GM12864 (cell line): Measurements from ENCODE around the gene SLC12A7.

ENCODE experiments used
- DNase-seq: peaks from one replicate; pipeline ENCODE4 v3.0.0-alpha.2; 2011; ENCODE audit warnings: low read depth
- H3K4me3 ChIP-seq: 2 replicates; pipeline ENCODE4 v1.5.1; 2011; ENCODE audit warnings: mild to moderate bottlenecking, low read depth, low read length, control low read depth
- TF ChIP-seq, protein P1 (sequence below): IDR thresholded peaks from 2 replicates; pipeline ENCODE4 v1.5.1; 2011; ENCODE audit warnings: low read depth, mild to moderate bottlenecking, moderate library complexity, low read length, control low read depth, inconsistent platforms; ENCODE audit errors: missing control alignments

SLC12A7 gene

DNA sequence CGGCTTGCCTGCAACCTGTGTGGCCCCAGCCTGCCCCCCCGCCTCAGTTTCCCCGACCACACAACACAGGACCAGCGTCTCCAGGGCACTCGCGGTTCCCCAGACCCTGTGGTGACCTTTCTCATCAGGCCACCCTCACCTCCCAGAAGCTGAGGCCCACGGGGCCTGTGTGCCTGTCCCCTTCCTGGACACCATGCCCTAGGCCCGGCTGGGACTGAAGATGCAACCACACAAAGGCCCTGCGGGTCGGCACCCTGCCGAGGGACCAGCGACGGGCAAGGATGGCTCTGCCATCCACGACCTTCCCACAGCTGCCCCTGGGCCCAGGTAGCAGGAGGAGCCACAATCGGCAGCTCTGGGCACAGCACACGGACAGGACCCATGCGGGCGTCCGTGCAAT lies 34.8 kb downstream of the SLC12A7 start:
- TF ChIP-seq, protein P1, sequence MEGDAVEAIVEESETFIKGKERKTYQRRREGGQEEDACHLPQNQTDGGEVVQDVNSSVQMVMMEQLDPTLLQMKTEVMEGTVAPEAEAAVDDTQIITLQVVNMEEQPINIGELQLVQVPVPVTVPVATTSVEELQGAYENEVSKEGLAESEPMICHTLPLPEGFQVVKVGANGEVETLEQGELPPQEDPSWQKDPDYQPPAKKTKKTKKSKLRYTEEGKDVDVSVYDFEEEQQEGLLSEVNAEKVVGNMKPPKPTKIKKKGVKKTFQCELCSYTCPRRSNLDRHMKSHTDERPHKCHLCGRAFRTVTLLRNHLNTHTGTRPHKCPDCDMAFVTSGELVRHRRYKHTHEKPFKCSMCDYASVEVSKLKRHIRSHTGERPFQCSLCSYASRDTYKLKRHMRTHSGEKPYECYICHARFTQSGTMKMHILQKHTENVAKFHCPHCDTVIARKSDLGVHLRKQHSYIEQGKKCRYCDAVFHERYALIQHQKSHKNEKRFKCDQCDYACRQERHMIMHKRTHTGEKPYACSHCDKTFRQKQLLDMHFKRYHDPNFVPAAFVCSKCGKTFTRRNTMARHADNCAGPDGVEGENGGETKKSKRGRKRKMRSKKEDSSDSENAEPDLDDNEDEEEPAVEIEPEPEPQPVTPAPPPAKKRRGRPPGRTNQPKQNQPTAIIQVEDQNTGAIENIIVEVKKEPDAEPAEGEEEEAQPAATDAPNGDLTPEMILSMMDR = no peak
- no peak for DNase-seq
- no peak overlapping the region for H3K4me3 ChIP-seq

GRCh38 chr5:1076406-1076805 lies 35.5 kb downstream of the SLC12A7 start:
- H3K4me3 ChIP-seq = no peak overlapping the region
- TF ChIP-seq, protein P1 = no peak
- DNase-seq = no peak

DNA sequence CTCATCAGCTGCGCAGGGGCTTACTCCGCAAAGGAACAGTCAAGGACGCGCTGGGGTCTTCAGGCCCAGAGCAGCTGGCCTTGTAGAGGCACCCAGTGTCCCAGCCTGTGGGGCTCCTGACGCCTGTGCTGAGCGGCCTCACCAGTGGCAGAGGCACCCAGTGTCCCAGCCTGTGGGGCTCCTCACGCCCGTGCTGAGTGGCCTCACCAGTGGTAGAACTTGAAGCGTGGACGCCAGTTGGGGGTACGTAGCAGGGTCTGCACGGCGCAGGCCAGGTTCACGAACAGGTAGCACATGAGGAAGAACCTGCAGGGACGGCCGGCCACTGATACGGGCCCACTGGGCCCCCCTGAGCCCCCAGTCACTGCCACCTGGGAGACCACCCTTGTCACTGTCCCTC lies 35.9 kb downstream of the SLC12A7 start:
- TF ChIP-seq, protein P1 = no peak
- no peak overlapping the region for H3K4me3 ChIP-seq
- DNase-seq = no peak

- no peak for DNase-seq
- no peak overlapping the region for H3K4me3 ChIP-seq
- TF ChIP-seq, protein P1 = no peak
These were observed 36.3 kb downstream of the SLC12A7 start for GRCh38 chr5:1075555-1075881.

GRCh38 chr5:1074816-1075554 lies 36.9 kb downstream of the SLC12A7 start:
- TF ChIP-seq, protein P1 = no peak
- no peak for DNase-seq
- no peak overlapping the region for H3K4me3 ChIP-seq

- TF ChIP-seq, protein P1 = no peak
- DNase-seq = no peak
- no peak overlapping the region for H3K4me3 ChIP-seq
These were observed 37.6 kb downstream of the SLC12A7 start for GRCh38 chr5:1074226-1074625.
